Tracheal epithelial cell (primary cell): ENCODE results near the gene DIPK2B. TPM values are rescaled to one million over a fixed set of nuclear protein-coding genes. Genes with fewer than 3 reads are reported as not detected.

Source experiments
- total RNA-seq: library from RNA; depleted of rRNA; stranded (reverse); fragments of >200 nt; gene quantifications from 2 replicates; pipeline ENCODE4 v1.2.1, GENCODE V29; 2014

DIPK2B gene
- total RNA-seq, result under 0.01 TPM in 2 replicates

GRCh38 chrX:45200741-45201234 lies at the start of gene DIPK2B:
TSS of gene DIPK2B (minus strand) at chrX:45200876. CDS start at chrX:45200826, 50 bp downstream.

